ENCODE data around the gene C17orf100. TPM values are rescaled to one million over a fixed set of nuclear protein-coding genes. Genes with fewer than 3 reads are reported as not detected.
A peak's percentile ranks its signal among the peaks of the same experiment; 100 is the strongest.

Gene C17orf100
- total and polyA plus RNA-seq, 10 donors: 1.1 to 4.7 (median 2.5) TPM

GRCh38 chr17:6666077-6666521, 14.5 kb downstream of the C17orf100 start:
- Histone ChIP-seq H3K4me1 (peaks cover 3 to 30% (median 13%) of the 10 kb centered on the region in 6 donors), H3K9me3 (no peaks in the 10 kb centered on the region), H3K4me3 (no peak overlapping the region), H3K27ac (no peak overlapping the region), H3K36me3 (no peaks in the 10 kb centered on the region), H3K27me3 (replicated peaks in 1 of 7) (no peaks in the 10 kb centered on the region)
- DNase-seq: peak; percentile 84
- WGBS, 5 donors: 18 to 30% (median 23%) methylated on average over 9 of the region's 9 CpGs
- TF ChIP-seq CTCF (IDR thresholded peaks at IDR 0.05 in 8 of 11, conservative IDR thresholded peaks at IDR 0.05 in 3 of 11) (peak; percentile 64 to 87 (median 85)), POLR2A (IDR thresholded peaks at IDR 0.05) (no peak), POLR2AphosphoS5 (IDR thresholded peaks at IDR 0.05) (peak in 2 of 3 donors; percentile 11 to 27)
- intact Hi-C loops (cut with DNase I; ENCODE audit: low total_unique reads): loop anchor here (5.0 to 10.0 kb wide), 2 partner anchors 136 to 339 kb away; no protein-coding TSS in a partner anchor

- no peak for DNase-seq
- Histone ChIP-seq H3K27ac (no peak overlapping the region), H3K4me1 (peaks cover 0 to 25% (median 9%) of the 10 kb centered on the region in 6 donors), H3K9me3 (no peaks in the 10 kb centered on the region), H3K36me3 (no peaks in the 10 kb centered on the region), H3K27me3 (replicated peaks in 1 of 7) (no peaks in the 10 kb centered on the region), H3K4me3 (no peak overlapping the region)
- TF ChIP-seq POLR2A (IDR thresholded peaks at IDR 0.05) (no peak), CTCF (IDR thresholded peaks at IDR 0.05 in 8 of 11, conservative IDR thresholded peaks at IDR 0.05 in 3 of 11) (no peak), POLR2AphosphoS5 (IDR thresholded peaks at IDR 0.05) (no peak)
- intact Hi-C loops (cut with DNase I; ENCODE audit: low total_unique reads): loop anchor here (5.0 to 10.0 kb wide), 2 partner anchors 136 to 338 kb away; no protein-coding TSS in a partner anchor
- 90 to 95% (median 94%) methylated on average over 6 of the region's 6 CpGs for WGBS, 5 donors
Observed at GRCh38 chr17:6666557-6666956, 15.0 kb downstream of the C17orf100 start.

GRCh38 chr17:6667516-6667915, 16.0 kb downstream of the C17orf100 start:
- Histone ChIP-seq H3K27me3 (replicated peaks in 1 of 7) (no peaks in the 10 kb centered on the region), H3K4me1 (peaks cover 0 to 15% (median 6%) of the 10 kb centered on the region in 6 donors), H3K36me3 (no peaks in the 10 kb centered on the region), H3K27ac (no peak overlapping the region), H3K4me3 (no peak overlapping the region), H3K9me3 (no peaks in the 10 kb centered on the region)
- WGBS, 5 donors: 31 to 36% (median 35%) methylated on average over 6 of the region's 6 CpGs
- DNase-seq: no peak
- TF ChIP-seq POLR2AphosphoS5 (IDR thresholded peaks at IDR 0.05) (no peak), POLR2A (IDR thresholded peaks at IDR 0.05) (no peak), CTCF (IDR thresholded peaks at IDR 0.05 in 8 of 11, conservative IDR thresholded peaks at IDR 0.05 in 3 of 11) (no peak)
- intact Hi-C loops (cut with DNase I; ENCODE audit: low total_unique reads): loop anchor here (5.0 to 10.0 kb wide), 2 partner anchors 135 to 337 kb away; no protein-coding TSS in a partner anchor

- H3K9me3 ChIP-seq: no peaks in the 10 kb centered on the region
- H3K27me3 ChIP-seq (replicated peaks in 1 of 7): no peaks in the 10 kb centered on the region
- intact Hi-C loops (cut with DNase I; ENCODE audit: low total_unique reads): loop anchor here (5.0 to 10.0 kb wide), 2 partner anchors 134 to 337 kb away; no protein-coding TSS in a partner anchor
- 84 to 91% (median 87%) methylated on average over 17 of the region's 17 CpGs for WGBS, 5 donors
- peaks cover 0 to 9% (median 6%) of the 10 kb centered on the region in 6 donors for H3K4me1 ChIP-seq
- no peak overlapping the region for H3K27ac ChIP-seq
- no peak overlapping the region for H3K4me3 ChIP-seq
- no peaks in the 10 kb centered on the region for H3K36me3 ChIP-seq
- TF ChIP-seq CTCF (IDR thresholded peaks at IDR 0.05 in 8 of 11, conservative IDR thresholded peaks at IDR 0.05 in 3 of 11) (no peak), POLR2A (IDR thresholded peaks at IDR 0.05) (no peak), POLR2AphosphoS5 (IDR thresholded peaks at IDR 0.05) (no peak)
- DNase-seq: no peak
Observed at GRCh38 chr17:6668219-6668618, 16.7 kb downstream of the C17orf100 start.

Data from spleen (tissue), 11 donors.